ENCODE measurements around the gene LIMS2.
A peak's percentile ranks its signal among the peaks of the same experiment; 100 is the strongest.

The LIMS2 gene

DNA sequence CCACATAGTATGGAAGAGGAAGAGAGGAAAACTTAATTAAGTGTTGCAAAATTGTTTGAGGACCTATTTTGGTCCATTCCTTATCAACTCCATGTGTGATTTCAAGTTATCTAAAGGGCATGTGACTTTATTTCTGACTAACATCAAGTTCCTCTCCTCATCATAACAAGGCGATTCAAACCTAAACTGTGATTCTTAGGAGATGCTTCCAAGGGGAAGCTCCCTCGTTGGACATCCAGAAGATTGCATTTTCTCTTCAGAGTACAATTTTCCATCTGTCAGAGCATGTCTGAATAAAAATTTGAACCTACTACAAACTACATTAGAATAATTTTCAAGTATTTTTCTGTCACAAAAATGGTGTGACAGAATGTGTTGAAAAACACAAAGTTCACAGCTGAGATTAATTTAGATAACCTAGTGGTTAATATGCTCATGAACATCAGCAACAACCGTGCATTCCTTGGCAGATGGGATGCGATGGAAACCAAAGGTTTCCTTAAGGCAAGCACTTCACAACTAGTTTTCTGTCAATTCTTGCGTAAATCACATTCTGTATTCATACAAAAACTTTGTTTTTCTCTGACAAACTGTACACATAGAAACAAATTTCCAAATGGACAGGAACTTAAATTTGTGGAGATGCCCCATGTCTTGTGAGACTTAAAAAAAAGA lies 30.2 kb upstream of the LIMS2 start:
- Histone ChIP-seq H3K23ac (ENCODE audit: low read length) (no peak overlapping the region), H2BK12ac (ENCODE audit: low read length) (no peak overlapping the region), H3K4me2 (ENCODE audit: low read length) (no peak overlapping the region), H3K36me3 (ENCODE audit: control insufficient read depth in 1 of 2, insufficient read depth in 2 of 2, low read length in 2 of 2) (peaks cover 32 to 38% of the 10 kb centered on the region in 2 experiments), H3K79me1 (ENCODE audit: low read length) (peaks cover 10% of the 10 kb centered on the region), H3K79me2 (ENCODE audit: control insufficient read depth, insufficient read depth, low read length, poor library complexity) (peaks cover 9% of the 10 kb centered on the region), H3K4me3 (ENCODE audit: low read depth, low read length) (no peak overlapping the region), H4K91ac (ENCODE audit: low read depth, low read length) (no peak overlapping the region), H4K8ac (ENCODE audit: low read depth, low read length) (no peak overlapping the region), H2BK120ac (ENCODE audit: insufficient read depth, low read length, poor library complexity) (no peak overlapping the region), H3K14ac (ENCODE audit: low read length) (no peak overlapping the region), H3K18ac (ENCODE audit: low read length) (no peak overlapping the region), H3K9ac (ENCODE audit: low read length) (no peak overlapping the region), H3K9me3 (ENCODE audit: insufficient read depth, low read depth, low read length) (peaks cover 4% of the 10 kb centered on the region), H2AK5ac (ENCODE audit: low read length) (no peak overlapping the region), H3K4ac (ENCODE audit: low read depth, low read length) (no peak overlapping the region), H2AFZ (ENCODE audit: insufficient read depth, low read length, poor library complexity) (no peak overlapping the region), H3K27me3 (ENCODE audit: insufficient read depth, low read length) (no peaks in the 10 kb centered on the region), H3K4me1 (ENCODE audit: control insufficient read depth in 1 of 2, insufficient read depth in 2 of 2, low read length in 2 of 2) (peaks cover 2 to 7% of the 10 kb centered on the region in 2 experiments), H3K27ac (ENCODE audit: low read depth, low read length) (no peak overlapping the region), H4K12ac (ENCODE audit: low read depth, low read length) (no peak overlapping the region), H2BK5ac (ENCODE audit: low read depth, low read length, poor library complexity) (no peak overlapping the region)
- peak in 1 of 2 donors; percentile 12 for DNase-seq
- WGBS (ENCODE audit: extremely low coverage, insufficient coverage, insufficient read length), result no CpG with 5 or more reads among the region's 5 CpGs

DNA sequence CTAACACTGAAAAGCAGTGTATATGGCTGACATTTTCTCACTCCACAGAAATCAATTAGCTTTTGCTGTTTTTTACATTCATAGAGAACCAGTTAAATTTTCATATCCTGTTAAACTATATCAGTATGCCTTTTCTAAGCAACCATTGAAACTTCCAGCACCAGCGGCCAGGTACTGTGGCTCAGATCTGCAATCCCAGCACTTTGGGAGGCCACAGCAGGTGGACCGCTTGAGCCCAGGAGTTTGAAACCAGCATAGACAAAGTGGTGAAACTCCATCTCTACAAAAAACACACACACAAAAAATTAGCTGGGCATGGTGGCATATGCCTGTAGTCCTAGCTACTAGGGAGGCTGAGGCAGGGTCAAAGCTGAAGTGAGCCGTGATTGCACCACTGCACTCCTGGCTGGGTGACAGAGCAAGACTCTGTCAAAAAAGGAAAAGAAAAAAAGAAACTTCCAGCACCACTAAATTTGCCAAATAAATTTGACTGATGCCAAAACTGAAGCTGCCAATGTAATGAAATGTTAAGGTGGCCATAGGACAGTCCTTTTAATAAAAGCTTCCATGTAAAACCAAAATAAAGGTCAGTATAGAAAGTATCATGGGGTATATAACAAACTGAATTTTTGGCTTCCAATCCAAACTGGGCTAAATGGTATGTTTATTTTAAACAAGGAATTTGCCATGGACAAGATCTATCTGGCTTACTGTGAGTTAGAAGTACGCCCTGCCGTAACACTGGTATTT lies 29.5 kb upstream of the LIMS2 start:
- Histone ChIP-seq H2BK5ac (ENCODE audit: low read depth, low read length, poor library complexity) (no peak overlapping the region), H3K9ac (ENCODE audit: low read length) (no peak overlapping the region), H3K27me3 (ENCODE audit: insufficient read depth, low read length) (no peaks in the 10 kb centered on the region), H3K36me3 (ENCODE audit: control insufficient read depth in 1 of 2, insufficient read depth in 2 of 2, low read length in 2 of 2) (peaks cover 27 to 33% of the 10 kb centered on the region in 2 experiments), H4K8ac (ENCODE audit: low read depth, low read length) (no peak overlapping the region), H4K12ac (ENCODE audit: low read depth, low read length) (no peak overlapping the region), H3K79me1 (ENCODE audit: low read length) (peaks cover 10% of the 10 kb centered on the region), H3K9me3 (ENCODE audit: insufficient read depth, low read depth, low read length) (peaks cover 4% of the 10 kb centered on the region), H3K4me3 (ENCODE audit: low read depth, low read length) (no peak overlapping the region), H3K14ac (ENCODE audit: low read length) (no peak overlapping the region), H2BK120ac (ENCODE audit: insufficient read depth, low read length, poor library complexity) (no peak overlapping the region), H2BK12ac (ENCODE audit: low read length) (no peak overlapping the region), H2AK5ac (ENCODE audit: low read length) (no peak overlapping the region), H4K91ac (ENCODE audit: low read depth, low read length) (peak overlapping the region; percentile 29), H3K4ac (ENCODE audit: low read depth, low read length) (no peak overlapping the region), H3K18ac (ENCODE audit: low read length) (no peak overlapping the region), H3K4me2 (ENCODE audit: low read length) (no peak overlapping the region), H3K79me2 (ENCODE audit: control insufficient read depth, insufficient read depth, low read length, poor library complexity) (peaks cover 9% of the 10 kb centered on the region), H3K27ac (ENCODE audit: low read depth, low read length) (no peak overlapping the region), H3K23ac (ENCODE audit: low read length) (no peak overlapping the region), H3K4me1 (ENCODE audit: control insufficient read depth in 1 of 2, insufficient read depth in 2 of 2, low read length in 2 of 2) (peaks cover 5 to 10% of the 10 kb centered on the region in 2 experiments), H2AFZ (ENCODE audit: insufficient read depth, low read length, poor library complexity) (no peak overlapping the region)
- no peak for DNase-seq
- no CpG with 5 or more reads among the region's 5 CpGs for WGBS (ENCODE audit: extremely low coverage, insufficient coverage, insufficient read length)

DNA sequence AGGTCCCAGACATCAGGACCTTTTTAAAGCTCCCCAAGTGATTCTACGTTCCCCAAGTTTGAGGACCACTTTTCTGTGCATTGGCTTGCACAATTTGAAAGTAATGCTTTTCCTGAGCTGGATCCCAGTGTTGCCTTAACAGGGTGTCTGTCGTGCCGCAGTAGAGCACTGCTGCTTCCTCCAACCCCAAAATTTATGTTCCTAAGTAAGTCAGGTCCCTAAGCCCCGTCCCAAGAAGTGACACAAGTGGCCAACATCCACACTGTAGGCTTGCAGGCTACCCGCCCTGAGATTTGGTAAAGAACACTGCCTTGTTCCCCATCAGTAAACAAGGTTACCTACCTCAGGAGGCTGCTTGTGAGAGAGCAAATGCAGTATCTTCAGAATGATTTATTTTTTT lies 28.0 kb upstream of the LIMS2 start:
- DNase-seq, result no peak

DNA sequence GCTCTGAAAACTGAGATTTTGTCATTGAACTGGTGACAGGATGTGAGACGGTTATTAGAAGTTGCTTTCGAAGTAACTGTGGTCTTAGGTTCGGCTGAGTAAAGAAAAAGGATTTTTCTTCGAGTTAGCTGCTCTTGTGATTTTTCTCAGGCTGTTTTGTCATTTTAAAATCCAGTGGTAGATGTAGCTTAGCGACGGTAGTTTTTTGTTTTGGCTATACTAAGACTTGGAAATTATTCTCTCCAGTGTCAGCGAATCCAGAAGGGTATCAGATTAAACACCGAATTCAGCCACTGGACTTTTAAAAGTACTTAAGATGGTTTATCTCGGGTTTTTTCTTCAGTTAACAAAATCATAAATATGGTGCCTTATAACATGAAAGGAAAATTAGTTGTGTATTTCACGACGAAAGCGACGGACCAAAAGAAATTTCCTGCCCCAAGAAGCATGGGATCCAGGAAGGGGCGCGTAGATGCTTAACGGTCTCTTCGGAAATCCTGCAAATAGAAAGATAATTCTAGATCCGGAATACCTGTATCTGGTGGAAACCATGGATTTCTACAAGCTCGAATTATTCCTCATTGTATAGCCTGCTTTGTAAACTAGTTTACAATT lies 27.2 kb upstream of the LIMS2 start:
- H4K12ac ChIP-seq (ENCODE audit: low read depth, low read length), result peak overlapping the region; percentile 92
- no peaks in the 10 kb centered on the region for H3K27me3 ChIP-seq (ENCODE audit: insufficient read depth, low read length)
- peaks cover 10% of the 10 kb centered on the region for H3K79me1 ChIP-seq (ENCODE audit: low read length)
- H3K18ac ChIP-seq (ENCODE audit: low read length), result no peak overlapping the region
- peaks cover 9% of the 10 kb centered on the region for H3K79me2 ChIP-seq (ENCODE audit: control insufficient read depth, insufficient read depth, low read length, poor library complexity)
- no peak for DNase-seq
- peaks cover 5 to 10% of the 10 kb centered on the region in 2 experiments for H3K4me1 ChIP-seq (ENCODE audit: control insufficient read depth in 1 of 2, insufficient read depth in 2 of 2, low read length in 2 of 2)
- H3K9me3 ChIP-seq (ENCODE audit: insufficient read depth, low read depth, low read length), result no peaks in the 10 kb centered on the region
- no CpG with 5 or more reads among the region's 19 CpGs for WGBS (ENCODE audit: extremely low coverage, insufficient coverage, insufficient read length)
- no peak overlapping the region for H3K23ac ChIP-seq (ENCODE audit: low read length)
- no peak overlapping the region for H2AFZ ChIP-seq (ENCODE audit: insufficient read depth, low read length, poor library complexity)
- H3K9ac ChIP-seq (ENCODE audit: low read length), result peak overlapping the region; percentile 96
- H2BK5ac ChIP-seq (ENCODE audit: low read depth, low read length, poor library complexity), result no peak overlapping the region
- no peak overlapping the region for H2BK12ac ChIP-seq (ENCODE audit: low read length)
- H3K4ac ChIP-seq (ENCODE audit: low read depth, low read length), result no peak overlapping the region
- no peak overlapping the region for H2BK120ac ChIP-seq (ENCODE audit: insufficient read depth, low read length, poor library complexity)
- peak overlapping the region; percentile 88 for H4K91ac ChIP-seq (ENCODE audit: low read depth, low read length)
- peak overlapping the region; percentile 92 for H3K27ac ChIP-seq (ENCODE audit: low read depth, low read length)
- peak overlapping the region; percentile 98 for H3K4me2 ChIP-seq (ENCODE audit: low read length)
- H3K36me3 ChIP-seq (ENCODE audit: control insufficient read depth in 1 of 2, insufficient read depth in 2 of 2, low read length in 2 of 2), result peaks cover 12% of the 10 kb centered on the region in 2 experiments
- H4K8ac ChIP-seq (ENCODE audit: low read depth, low read length), result peak overlapping the region; percentile 94
- no peak overlapping the region for H2AK5ac ChIP-seq (ENCODE audit: low read length)
- H3K14ac ChIP-seq (ENCODE audit: low read length), result peak overlapping the region; percentile 98
- H3K4me3 ChIP-seq (ENCODE audit: low read depth, low read length), result peak overlapping the region; percentile 92

More for the DNA sequence above, 28.0 kb upstream of the LIMS2 start:
- Histone ChIP-seq H3K9ac (ENCODE audit: low read length) (no peak overlapping the region), H3K79me2 (ENCODE audit: control insufficient read depth, insufficient read depth, low read length, poor library complexity) (peaks cover 9% of the 10 kb centered on the region), H3K14ac (ENCODE audit: low read length) (no peak overlapping the region), H4K12ac (ENCODE audit: low read depth, low read length) (no peak overlapping the region), H3K4me3 (ENCODE audit: low read depth, low read length) (no peak overlapping the region), H3K27ac (ENCODE audit: low read depth, low read length) (no peak overlapping the region), H3K79me1 (ENCODE audit: low read length) (peaks cover 10% of the 10 kb centered on the region), H2BK120ac (ENCODE audit: insufficient read depth, low read length, poor library complexity) (no peak overlapping the region), H3K4ac (ENCODE audit: low read depth, low read length) (peak overlapping the region; percentile 47), H2AK5ac (ENCODE audit: low read length) (no peak overlapping the region), H3K4me2 (ENCODE audit: low read length) (no peak overlapping the region), H3K4me1 (ENCODE audit: control insufficient read depth in 1 of 2, insufficient read depth in 2 of 2, low read length in 2 of 2) (peaks cover 5 to 10% of the 10 kb centered on the region in 2 experiments), H4K8ac (ENCODE audit: low read depth, low read length) (no peak overlapping the region), H2BK12ac (ENCODE audit: low read length) (no peak overlapping the region), H3K36me3 (ENCODE audit: control insufficient read depth in 1 of 2, insufficient read depth in 2 of 2, low read length in 2 of 2) (peaks cover 14 to 20% of the 10 kb centered on the region in 2 experiments), H3K27me3 (ENCODE audit: insufficient read depth, low read length) (no peaks in the 10 kb centered on the region), H2AFZ (ENCODE audit: insufficient read depth, low read length, poor library complexity) (no peak overlapping the region), H3K18ac (ENCODE audit: low read length) (no peak overlapping the region), H3K23ac (ENCODE audit: low read length) (no peak overlapping the region), H3K9me3 (ENCODE audit: insufficient read depth, low read depth, low read length) (peaks cover under 1% of the 10 kb centered on the region), H2BK5ac (ENCODE audit: low read depth, low read length, poor library complexity) (no peak overlapping the region), H4K91ac (ENCODE audit: low read depth, low read length) (no peak overlapping the region)
- no CpG with 5 or more reads among the region's 5 CpGs for WGBS (ENCODE audit: extremely low coverage, insufficient coverage, insufficient read length)

All from trophoblast cell (in vitro differentiated cells and primary cell).